ENCODE measurements around the gene NAT9. TPM values are rescaled to one million over a fixed set of nuclear protein-coding genes. Genes with fewer than 3 reads are reported as not detected.

Gene NAT9
- total and polyA plus RNA-seq, 2 experiments from 2014 or later: 37.3 to 37.5 TPM

DNA sequence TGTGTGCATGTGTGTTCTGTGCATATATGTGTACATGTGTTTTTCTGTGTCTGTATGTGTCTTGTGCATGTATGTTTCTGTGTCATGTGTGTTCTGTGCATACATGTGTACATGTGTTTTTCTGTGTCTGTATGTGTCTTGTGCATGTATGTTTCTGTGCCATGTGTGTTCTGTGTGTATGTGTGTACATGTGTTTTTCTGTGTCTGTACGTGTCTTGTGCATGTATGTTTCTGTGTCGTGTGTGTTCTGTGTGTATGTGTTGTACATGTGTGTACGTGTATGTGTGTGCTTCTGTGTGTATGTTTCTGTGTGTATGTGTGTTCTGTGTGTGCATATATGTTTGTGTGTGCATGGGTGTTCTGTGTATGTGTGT lies 47.5 kb downstream of the NAT9 start (continued):
- TF ChIP-seq, protein P1, sequence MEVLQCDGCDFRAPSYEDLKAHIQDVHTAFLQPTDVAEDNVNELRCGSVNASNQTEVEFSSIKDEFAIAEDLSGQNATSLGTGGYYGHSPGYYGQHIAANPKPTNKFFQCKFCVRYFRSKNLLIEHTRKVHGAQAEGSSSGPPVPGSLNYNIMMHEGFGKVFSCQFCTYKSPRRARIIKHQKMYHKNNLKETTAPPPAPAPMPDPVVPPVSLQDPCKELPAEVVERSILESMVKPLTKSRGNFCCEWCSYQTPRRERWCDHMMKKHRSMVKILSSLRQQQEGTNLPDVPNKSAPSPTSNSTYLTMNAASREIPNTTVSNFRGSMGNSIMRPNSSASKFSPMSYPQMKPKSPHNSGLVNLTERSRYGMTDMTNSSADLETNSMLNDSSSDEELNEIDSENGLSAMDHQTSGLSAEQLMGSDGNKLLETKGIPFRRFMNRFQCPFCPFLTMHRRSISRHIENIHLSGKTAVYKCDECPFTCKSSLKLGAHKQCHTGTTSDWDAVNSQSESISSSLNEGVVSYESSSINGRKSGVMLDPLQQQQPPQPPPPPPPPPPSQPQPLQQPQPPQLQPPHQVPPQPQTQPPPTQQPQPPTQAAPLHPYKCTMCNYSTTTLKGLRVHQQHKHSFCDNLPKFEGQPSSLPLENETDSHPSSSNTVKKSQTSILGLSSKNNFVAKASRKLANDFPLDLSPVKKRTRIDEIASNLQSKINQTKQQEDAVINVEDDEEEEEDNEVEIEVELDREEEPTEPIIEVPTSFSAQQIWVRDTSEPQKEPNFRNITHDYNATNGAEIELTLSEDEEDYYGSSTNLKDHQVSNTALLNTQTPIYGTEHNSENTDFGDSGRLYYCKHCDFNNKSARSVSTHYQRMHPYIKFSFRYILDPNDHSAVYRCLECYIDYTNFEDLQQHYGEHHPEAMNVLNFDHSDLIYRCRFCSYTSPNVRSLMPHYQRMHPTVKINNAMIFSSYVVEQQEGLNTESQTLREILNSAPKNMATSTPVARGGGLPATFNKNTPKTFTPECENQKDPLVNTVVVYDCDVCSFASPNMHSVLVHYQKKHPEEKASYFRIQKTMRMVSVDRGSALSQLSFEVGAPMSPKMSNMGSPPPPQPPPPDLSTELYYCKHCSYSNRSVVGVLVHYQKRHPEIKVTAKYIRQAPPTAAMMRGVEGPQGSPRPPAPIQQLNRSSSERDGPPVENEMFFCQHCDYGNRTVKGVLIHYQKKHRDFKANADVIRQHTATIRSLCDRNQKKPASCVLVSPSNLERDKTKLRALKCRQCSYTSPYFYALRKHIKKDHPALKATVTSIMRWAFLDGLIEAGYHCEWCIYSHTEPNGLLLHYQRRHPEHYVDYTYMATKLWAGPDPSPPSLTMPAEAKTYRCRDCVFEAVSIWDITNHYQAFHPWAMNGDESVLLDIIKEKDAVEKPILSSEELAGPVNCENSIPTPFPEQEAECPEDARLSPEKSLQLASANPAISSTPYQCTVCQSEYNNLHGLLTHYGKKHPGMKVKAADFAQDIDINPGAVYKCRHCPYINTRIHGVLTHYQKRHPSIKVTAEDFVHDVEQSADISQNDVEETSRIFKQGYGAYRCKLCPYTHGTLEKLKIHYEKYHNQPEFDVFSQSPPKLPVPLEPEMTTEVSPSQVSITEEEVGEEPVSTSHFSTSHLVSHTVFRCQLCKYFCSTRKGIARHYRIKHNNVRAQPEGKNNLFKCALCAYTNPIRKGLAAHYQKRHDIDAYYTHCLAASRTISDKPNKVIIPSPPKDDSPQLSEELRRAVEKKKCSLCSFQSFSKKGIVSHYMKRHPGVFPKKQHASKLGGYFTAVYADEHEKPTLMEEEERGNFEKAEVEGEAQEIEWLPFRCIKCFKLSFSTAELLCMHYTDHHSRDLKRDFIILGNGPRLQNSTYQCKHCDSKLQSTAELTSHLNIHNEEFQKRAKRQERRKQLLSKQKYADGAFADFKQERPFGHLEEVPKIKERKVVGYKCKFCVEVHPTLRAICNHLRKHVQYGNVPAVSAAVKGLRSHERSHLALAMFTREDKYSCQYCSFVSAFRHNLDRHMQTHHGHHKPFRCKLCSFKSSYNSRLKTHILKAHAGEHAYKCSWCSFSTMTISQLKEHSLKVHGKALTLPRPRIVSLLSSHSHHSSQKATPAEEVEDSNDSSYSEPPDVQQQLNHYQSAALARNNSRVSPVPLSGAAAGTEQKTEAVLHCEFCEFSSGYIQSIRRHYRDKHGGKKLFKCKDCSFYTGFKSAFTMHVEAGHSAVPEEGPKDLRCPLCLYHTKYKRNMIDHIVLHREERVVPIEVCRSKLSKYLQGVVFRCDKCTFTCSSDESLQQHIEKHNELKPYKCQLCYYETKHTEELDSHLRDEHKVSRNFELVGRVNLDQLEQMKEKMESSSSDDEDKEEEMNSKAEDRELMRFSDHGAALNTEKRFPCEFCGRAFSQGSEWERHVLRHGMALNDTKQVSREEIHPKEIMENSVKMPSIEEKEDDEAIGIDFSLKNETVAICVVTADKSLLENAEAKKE (CRISPR knock-in tag; IDR thresholded peaks at IDR 0.05): no peak
- TF ChIP-seq STAT1 (IDR thresholded peaks at IDR 0.05; ENCODE audit: unreplicated experiment) (no peak), POLR2AphosphoS5 (IDR thresholded peaks at IDR 0.05; ENCODE audit: low read depth) (no peak), EZH2phosphoT487 (IDR thresholded peaks at IDR 0.05; ENCODE audit: unreplicated experiment) (no peak), CREB1 (CRISPR knock-in tag; IDR thresholded peaks at IDR 0.05; ENCODE audit: low read depth) (no peak), EZH2 (IDR thresholded peaks at IDR 0.05; ENCODE audit: low read depth, unreplicated experiment) (no peak)

DNA sequence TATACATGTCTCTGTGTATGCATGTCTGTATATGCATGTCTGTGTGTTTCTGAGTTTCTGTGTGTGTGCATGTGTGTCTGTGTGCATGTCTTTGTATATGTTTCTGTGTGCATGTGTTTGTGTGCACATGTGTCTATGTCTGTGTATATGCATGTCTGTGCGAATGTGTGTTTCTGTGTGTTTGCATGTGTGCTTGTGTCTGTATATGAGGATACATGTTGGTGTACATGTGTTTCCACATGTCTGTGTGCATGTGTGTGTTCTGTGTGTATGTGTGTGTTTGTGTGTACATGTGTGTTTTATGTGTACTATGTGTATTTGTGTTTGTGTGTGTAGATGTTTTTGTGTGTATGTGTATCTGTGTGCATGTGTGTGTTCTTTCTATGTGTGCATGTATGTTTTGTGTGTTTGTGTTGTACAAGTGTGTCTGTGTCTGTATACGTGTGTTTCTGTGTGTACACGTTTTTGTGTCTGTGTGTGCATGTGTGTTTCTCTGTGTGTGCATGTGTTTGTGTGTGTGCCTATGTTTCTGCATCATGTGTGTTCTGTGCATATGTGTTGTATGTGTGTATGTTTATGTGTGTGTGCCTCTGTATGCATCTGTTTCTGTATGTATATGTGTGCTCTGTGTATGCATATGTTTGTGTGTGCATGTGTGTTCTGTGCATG lies 48.0 kb downstream of the NAT9 start:
- no peak overlapping the region for H3K27ac ChIP-seq (ENCODE audit: low read depth)
- no peaks in the 10 kb centered on the region for H3K4me1 ChIP-seq (ENCODE audit: insufficient read depth)
- H3K9me2 ChIP-seq (ENCODE audit: insufficient read depth): no peaks in the 10 kb centered on the region
- no peaks in the 10 kb centered on the region; the same call in 2 of the 3 replicates for H3K9me3 Mint-ChIP-seq
- H3K79me2 ChIP-seq (replicated peaks; ENCODE audit: insufficient read depth): no peaks in the 10 kb centered on the region
- no peak overlapping the region for H3K4me3 Mint-ChIP-seq
- DNase-seq (ENCODE audit: low spot score) (no peak), ATAC-seq (no peak)
- TF ChIP-seq, protein P2, sequence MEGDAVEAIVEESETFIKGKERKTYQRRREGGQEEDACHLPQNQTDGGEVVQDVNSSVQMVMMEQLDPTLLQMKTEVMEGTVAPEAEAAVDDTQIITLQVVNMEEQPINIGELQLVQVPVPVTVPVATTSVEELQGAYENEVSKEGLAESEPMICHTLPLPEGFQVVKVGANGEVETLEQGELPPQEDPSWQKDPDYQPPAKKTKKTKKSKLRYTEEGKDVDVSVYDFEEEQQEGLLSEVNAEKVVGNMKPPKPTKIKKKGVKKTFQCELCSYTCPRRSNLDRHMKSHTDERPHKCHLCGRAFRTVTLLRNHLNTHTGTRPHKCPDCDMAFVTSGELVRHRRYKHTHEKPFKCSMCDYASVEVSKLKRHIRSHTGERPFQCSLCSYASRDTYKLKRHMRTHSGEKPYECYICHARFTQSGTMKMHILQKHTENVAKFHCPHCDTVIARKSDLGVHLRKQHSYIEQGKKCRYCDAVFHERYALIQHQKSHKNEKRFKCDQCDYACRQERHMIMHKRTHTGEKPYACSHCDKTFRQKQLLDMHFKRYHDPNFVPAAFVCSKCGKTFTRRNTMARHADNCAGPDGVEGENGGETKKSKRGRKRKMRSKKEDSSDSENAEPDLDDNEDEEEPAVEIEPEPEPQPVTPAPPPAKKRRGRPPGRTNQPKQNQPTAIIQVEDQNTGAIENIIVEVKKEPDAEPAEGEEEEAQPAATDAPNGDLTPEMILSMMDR (conservative IDR thresholded peaks at IDR 0.05; ENCODE audit: low read depth in 2 of 2): no peak
- H4K20me1 ChIP-seq (replicated peaks; ENCODE audit: insufficient read depth): no peaks in the 10 kb centered on the region
- H3K27me3 ChIP-seq (ENCODE audit: insufficient read depth): no peaks in the 10 kb centered on the region
- H3F3A ChIP-seq (replicated peaks; ENCODE audit: low read depth): peaks cover 15% of the 10 kb centered on the region
- no peaks in the 10 kb centered on the region for H3K36me3 Mint-ChIP-seq (ENCODE audit: low read depth)
- no peak overlapping the region for H2AFZ ChIP-seq
- no peaks in the 10 kb centered on the region for H3K4me1 Mint-ChIP-seq
- no peaks in the 10 kb centered on the region for H3K36me3 ChIP-seq (ENCODE audit: insufficient read depth)
- no peaks in the 10 kb centered on the region for H3K27me3 Mint-ChIP-seq (ENCODE audit: insufficient read depth, low read depth, poor library complexity)
- H3K4me2 ChIP-seq: no peak overlapping the region
- H3K27ac Mint-ChIP-seq: no peak overlapping the region
- H3K4me3 ChIP-seq: no peak overlapping the region
